Measurements from ENCODE around the gene S100A13. TPM values are rescaled to one million over a fixed set of nuclear protein-coding genes. Genes with fewer than 3 reads are reported as not detected.

Gene S100A13
- total and polyA plus RNA-seq, 2 experiments from 2014 or later: 115 to 248 TPM

DNA sequence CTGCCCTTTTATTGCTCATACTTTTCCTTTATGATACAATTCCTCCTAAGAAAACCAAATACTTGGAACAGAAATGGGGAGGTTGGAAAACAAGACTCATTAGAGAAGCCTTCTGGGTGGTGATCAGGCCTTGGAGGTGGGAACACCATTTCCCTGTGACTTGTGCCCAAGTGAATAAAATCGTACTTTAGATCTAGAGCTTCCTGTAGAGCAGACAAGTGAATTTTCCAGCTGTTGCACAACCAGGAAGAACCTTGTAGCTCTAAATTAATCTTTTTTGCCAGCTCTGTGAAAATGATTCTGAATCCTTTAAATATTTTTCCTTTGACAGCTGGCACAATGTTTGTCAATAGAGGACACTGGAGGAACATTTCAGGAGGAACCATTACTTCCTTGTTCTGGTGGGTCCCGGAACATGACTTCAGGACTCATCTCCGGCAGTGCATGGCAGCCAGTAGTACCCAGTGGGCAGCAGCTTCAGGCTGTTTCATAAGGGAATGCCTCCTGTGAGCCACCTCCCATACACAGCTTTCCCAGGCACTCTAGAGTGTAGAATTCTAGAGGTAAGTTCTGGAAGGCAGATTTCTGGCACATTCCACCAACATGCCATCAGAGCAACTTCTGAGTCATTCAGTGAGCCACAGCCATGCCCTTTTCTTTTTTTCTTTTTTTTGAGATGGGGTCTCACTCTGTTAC is 25.6 kb upstream of the S100A13 start:
- Histone ChIP-seq H3K27ac (peak overlapping the region; percentile 48), H2AFZ (peak overlapping the region; percentile 66)

DNA sequence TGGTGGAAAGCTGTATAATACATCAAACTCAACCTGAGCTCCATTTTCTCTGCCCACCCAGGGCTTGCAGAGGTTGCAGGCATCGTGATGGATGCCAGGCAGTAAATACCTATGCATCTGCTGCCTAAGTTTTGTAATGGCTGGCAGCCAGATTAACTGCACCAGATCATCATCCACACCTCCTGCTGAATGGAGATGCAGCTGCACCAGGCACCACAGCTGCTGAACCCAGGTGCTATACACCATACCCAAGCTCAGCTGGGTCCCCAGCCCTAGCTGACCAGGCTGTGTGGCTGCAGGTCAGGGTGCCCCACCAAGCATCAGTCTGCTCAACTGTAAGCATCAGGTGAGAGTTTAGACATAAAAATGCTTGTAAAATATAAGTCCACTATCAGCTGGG is 24.5 kb upstream of the S100A13 start:
- 81% methylated on average over 1 of the region's 1 CpG for WGBS (ENCODE audit: low lambda C conversion rate, missing lambda C conversion rate)
- Histone ChIP-seq H3K4me1 (ENCODE audit: insufficient read depth) (no peaks in the 10 kb centered on the region), H3K36me3 (replicated peaks; ENCODE audit: insufficient read depth, low read depth) (no peaks in the 10 kb centered on the region), H2AFZ (no peak overlapping the region), H3K4me2 (no peak overlapping the region), H3K27ac (no peak overlapping the region), H3K9me2 (replicated peaks; ENCODE audit: insufficient read depth) (no peaks in the 10 kb centered on the region), H3K9me3 (ENCODE audit: low read depth) (no peaks in the 10 kb centered on the region), H3K79me2 (no peaks in the 10 kb centered on the region), H4K20me1 (ENCODE audit: insufficient read depth, poor library complexity, severe bottlenecking) (no peaks in the 10 kb centered on the region), H3K27me3 (no peaks in the 10 kb centered on the region), H3K4me3 (no peak overlapping the region)
- no peak for DNase-seq (ENCODE audit: low spot score)
- TF ChIP-seq EZH2 (IDR thresholded peaks at IDR 0.05; ENCODE audit: borderline replicate concordance) (no peak), EZH2phosphoT487 (IDR thresholded peaks at IDR 0.05; ENCODE audit: low read depth, severe bottlenecking, unreplicated experiment) (no peak)
- TF ChIP-seq, protein P1, sequence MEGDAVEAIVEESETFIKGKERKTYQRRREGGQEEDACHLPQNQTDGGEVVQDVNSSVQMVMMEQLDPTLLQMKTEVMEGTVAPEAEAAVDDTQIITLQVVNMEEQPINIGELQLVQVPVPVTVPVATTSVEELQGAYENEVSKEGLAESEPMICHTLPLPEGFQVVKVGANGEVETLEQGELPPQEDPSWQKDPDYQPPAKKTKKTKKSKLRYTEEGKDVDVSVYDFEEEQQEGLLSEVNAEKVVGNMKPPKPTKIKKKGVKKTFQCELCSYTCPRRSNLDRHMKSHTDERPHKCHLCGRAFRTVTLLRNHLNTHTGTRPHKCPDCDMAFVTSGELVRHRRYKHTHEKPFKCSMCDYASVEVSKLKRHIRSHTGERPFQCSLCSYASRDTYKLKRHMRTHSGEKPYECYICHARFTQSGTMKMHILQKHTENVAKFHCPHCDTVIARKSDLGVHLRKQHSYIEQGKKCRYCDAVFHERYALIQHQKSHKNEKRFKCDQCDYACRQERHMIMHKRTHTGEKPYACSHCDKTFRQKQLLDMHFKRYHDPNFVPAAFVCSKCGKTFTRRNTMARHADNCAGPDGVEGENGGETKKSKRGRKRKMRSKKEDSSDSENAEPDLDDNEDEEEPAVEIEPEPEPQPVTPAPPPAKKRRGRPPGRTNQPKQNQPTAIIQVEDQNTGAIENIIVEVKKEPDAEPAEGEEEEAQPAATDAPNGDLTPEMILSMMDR (IDR thresholded peaks at IDR 0.05; ENCODE audit: poor library complexity): no peak

More for the DNA sequence above, 25.6 kb upstream of the S100A13 start:
- no peaks in the 10 kb centered on the region for H3K9me2 ChIP-seq (replicated peaks; ENCODE audit: insufficient read depth)
- no peaks in the 10 kb centered on the region for H4K20me1 ChIP-seq (ENCODE audit: insufficient read depth, poor library complexity, severe bottlenecking)
- H3K4me3 ChIP-seq: no peak overlapping the region
- peak; percentile 14 for DNase-seq (ENCODE audit: low spot score)
- H3K79me2 ChIP-seq: no peaks in the 10 kb centered on the region
- no peaks in the 10 kb centered on the region for H3K27me3 ChIP-seq
- 89% methylated on average over 3 of the region's 3 CpGs for WGBS (ENCODE audit: low lambda C conversion rate, missing lambda C conversion rate)
- peak overlapping the region; percentile 33 for H3K4me2 ChIP-seq
- H3K36me3 ChIP-seq (replicated peaks; ENCODE audit: insufficient read depth, low read depth): no peaks in the 10 kb centered on the region
- H3K9me3 ChIP-seq (ENCODE audit: low read depth): no peaks in the 10 kb centered on the region
- no peaks in the 10 kb centered on the region for H3K4me1 ChIP-seq (ENCODE audit: insufficient read depth)
- TF ChIP-seq, protein P1 (IDR thresholded peaks at IDR 0.05; ENCODE audit: poor library complexity): no peak
- TF ChIP-seq EZH2 (IDR thresholded peaks at IDR 0.05; ENCODE audit: borderline replicate concordance) (no peak), EZH2phosphoT487 (IDR thresholded peaks at IDR 0.05; ENCODE audit: low read depth, severe bottlenecking, unreplicated experiment) (no peak)

DNA sequence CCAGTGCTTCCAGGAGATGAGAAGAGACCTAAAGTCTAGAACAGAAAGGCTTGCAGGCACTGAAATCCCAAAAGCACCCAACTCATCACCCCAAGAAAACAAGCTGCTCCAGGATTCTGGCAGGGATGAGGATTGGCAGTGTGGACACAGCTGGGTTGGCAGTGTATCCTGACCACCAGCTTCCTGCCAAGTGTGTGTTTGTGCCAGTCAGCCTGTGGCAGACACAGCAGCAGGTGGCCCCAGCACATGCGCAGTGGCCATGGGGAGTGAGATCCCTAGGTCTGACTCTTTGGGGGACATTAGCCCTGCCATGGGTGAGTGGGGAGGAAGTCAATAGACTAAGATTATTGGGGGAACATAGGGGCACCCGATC is 22.5 kb upstream of the S100A13 start:
- WGBS (ENCODE audit: low lambda C conversion rate, missing lambda C conversion rate): 93% methylated on average over 2 of the region's 2 CpGs
- Histone ChIP-seq H3K79me2 (peaks cover 3% of the 10 kb centered on the region), H3K36me3 (replicated peaks; ENCODE audit: insufficient read depth, low read depth) (peaks cover 8% of the 10 kb centered on the region), H3K9me3 (ENCODE audit: low read depth) (no peaks in the 10 kb centered on the region), H3K4me2 (no peak overlapping the region), H3K27ac (no peak overlapping the region), H2AFZ (no peak overlapping the region), H3K9me2 (replicated peaks; ENCODE audit: insufficient read depth) (no peaks in the 10 kb centered on the region), H3K4me1 (ENCODE audit: insufficient read depth) (peaks cover 2% of the 10 kb centered on the region), H3K27me3 (no peaks in the 10 kb centered on the region), H4K20me1 (ENCODE audit: insufficient read depth, poor library complexity, severe bottlenecking) (no peaks in the 10 kb centered on the region), H3K4me3 (no peak overlapping the region)
- TF ChIP-seq EZH2 (IDR thresholded peaks at IDR 0.05; ENCODE audit: borderline replicate concordance): no peak
- TF ChIP-seq, protein P1 (IDR thresholded peaks at IDR 0.05; ENCODE audit: poor library complexity): no peak
- no peak for TF ChIP-seq EZH2phosphoT487 (IDR thresholded peaks at IDR 0.05; ENCODE audit: low read depth, severe bottlenecking, unreplicated experiment)
- DNase-seq (ENCODE audit: low spot score): no peak
